Endothelial cell of umbilical vein (primary cell): ENCODE data around the gene RIN2. TPM values are rescaled to one million over a fixed set of nuclear protein-coding genes. Genes with fewer than 3 reads are reported as not detected.

ENCODE experiments used
- BruUV-seq: library from RNA; stranded (reverse); fragments of 400-500 nt; replicated peaks from 2 replicates; lab custom pipeline; 2021; lab: Mats Ljungman, UMichigan
- CTCF ChIA-PET: fragments of 300-600, 350-600 bp; sonication (Branson Sonifier 250); formaldehyde crosslinking; loops from one replicate; lab custom pipeline; 2021; ENCODE audit warnings: antibody characterized with exemption, inconsistent platforms; lab: Charles Lee
- POLR2A ChIA-PET: fragments of 300-600, 350-600 bp; sonication (Branson Sonifier 250); formaldehyde crosslinking; loops from one replicate; lab custom pipeline; 2021; ENCODE audit warnings: antibody characterized with exemption, inconsistent platforms; lab: Charles Lee
- DNase-seq: peaks from one replicate; pipeline ENCODE4 v3.0.0-alpha.2; 2011; ENCODE audit warnings: low read depth, low spot score
- FAIRE-seq: peaks from 2 replicates; lab custom pipeline; 2011; peaks lifted over from hg19 to GRCh38; lab: Jason Lieb, UNC
- H2AFZ ChIP-seq: 2 replicates; pipeline ENCODE4 v1.6.0; 2012; ENCODE audit warnings: low read depth, low read length, control low read depth, inconsistent platforms
- H3K27ac ChIP-seq: 2 replicates; pipeline ENCODE4 v1.5.1; 2011; ENCODE audit warnings: low read depth, mild to moderate bottlenecking, control low read depth, low read length, moderate library complexity; ENCODE audit not compliant: insufficient read depth
- H3K27me3 ChIP-seq, 2 experiments: 2 replicates each; pipeline versions ENCODE4 v1.6.0 to v1.6.1; 2011; ENCODE audit warnings: low read length in 2 of 2, mixed read lengths in 1 of 2; ENCODE audit not compliant: control insufficient read depth in 2 of 2, insufficient read depth in 2 of 2
- H3K36me3 ChIP-seq, 2 experiments: 2 replicates in 1 of 2; 3 replicates in 1 of 2; pipeline ENCODE4 v1.5.1; 2011; ENCODE audit warnings: low read length in 2 of 2, mild to moderate bottlenecking in 1 of 2, moderate library complexity in 1 of 2; ENCODE audit not compliant: control insufficient read depth in 2 of 2, insufficient read depth in 2 of 2; ENCODE audit errors: extremely low read depth in 1 of 2
- H3K4me1 ChIP-seq: 3 replicates; pipeline ENCODE4 v1.5.1; 2011; ENCODE audit warnings: mild to moderate bottlenecking, low read length; ENCODE audit not compliant: control insufficient read depth, insufficient read depth; ENCODE audit errors: extremely low read depth
- H3K4me2 ChIP-seq: 2 replicates; pipeline ENCODE4 v1.6.1; 2011; ENCODE audit warnings: low read length, control low read depth, mixed read lengths; ENCODE audit not compliant: insufficient read depth
- H3K4me3 ChIP-seq, 3 experiments: fragments of 200-600 bp in 1 of 3; sonication (generic), shearing (Covaris generic) in 1 of 3; replicated peaks in 1 of 3; 2 replicates each; pipeline ENCODE4 v1.5.1; 2011 to 2016; ENCODE audit warnings: control low read depth in 3 of 3, low read length in 3 of 3, mild to moderate bottlenecking in 2 of 3, inconsistent platforms in 1 of 3, low read depth in 1 of 3, moderate library complexity in 1 of 3; ENCODE audit not compliant: insufficient read depth in 1 of 3
- H3K79me2 ChIP-seq: 2 replicates; pipeline ENCODE4 v1.6.0; 2012; ENCODE audit warnings: low read length, inconsistent platforms; ENCODE audit not compliant: control insufficient read depth, insufficient read depth
- H3K9ac ChIP-seq: replicated peaks from 2 replicates; pipeline ENCODE3; 2011; ENCODE audit warnings: low read length, control low read depth; ENCODE audit not compliant: insufficient read depth; ENCODE audit errors: extremely low read depth
- H3K9me1 ChIP-seq: replicated peaks from 3 replicates; pipeline ENCODE4 v1.6.0; 2011; ENCODE audit warnings: mild to moderate bottlenecking, low read length; ENCODE audit not compliant: control insufficient read depth, insufficient read depth; ENCODE audit errors: extremely low read depth
- H3K9me3 ChIP-seq: replicated peaks from 2 replicates; pipeline ENCODE4 v1.5.1; 2012; ENCODE audit warnings: low read length, inconsistent platforms; ENCODE audit not compliant: control insufficient read depth, insufficient read depth
- H4K20me1 ChIP-seq: replicated peaks from 2 replicates; pipeline ENCODE3; 2011; ENCODE audit warnings: mild to moderate bottlenecking, low read length; ENCODE audit not compliant: control insufficient read depth, insufficient read depth; ENCODE audit errors: extremely low read depth
- CTCF ChIP-seq, 2 donors: IDR thresholded peaks; 1 replicate in 1 of 2; 2 replicates in 1 of 2; pipeline ENCODE4 v1.5.1; 2011; ENCODE audit warnings: low read length in 2 of 2, mild to moderate bottlenecking in 2 of 2, moderate library complexity in 2 of 2, control low read depth in 1 of 2, inconsistent platforms in 1 of 2, low read depth in 1 of 2; ENCODE audit not compliant: insufficient read depth in 1 of 2; ENCODE audit errors: extremely low read depth in 1 of 2
- EZH2 ChIP-seq: IDR thresholded peaks from 2 replicates; pipeline ENCODE4 v1.6.1; 2012; ENCODE audit warnings: borderline replicate concordance, low read depth, mild to moderate bottlenecking, moderate library complexity, low read length, inconsistent platforms; ENCODE audit not compliant: severe bottlenecking
- FOS ChIP-seq: IDR thresholded peaks from 2 replicates; pipeline ENCODE4 v1.6.1; 2011; ENCODE audit warnings: mild to moderate bottlenecking, low read length, moderate library complexity, borderline replicate concordance; ENCODE audit not compliant: insufficient read depth
- GATA2 ChIP-seq: IDR thresholded peaks from 2 replicates; pipeline ENCODE4 v1.7.0; 2011; ENCODE audit warnings: low read depth, mild to moderate bottlenecking, moderate library complexity, mixed read lengths, low read length; ENCODE audit not compliant: insufficient read length, insufficient read depth
- JUN ChIP-seq: IDR thresholded peaks from 2 replicates; pipeline ENCODE4 v1.6.1; 2011; ENCODE audit warnings: borderline replicate concordance, low read depth; ENCODE audit not compliant: insufficient read length, insufficient read depth
- MYC ChIP-seq: IDR thresholded peaks from one replicate; pipeline ENCODE4 v1.6.1; 2011; ENCODE audit warnings: mild to moderate bottlenecking, low read depth, low read length
- POLR2A ChIP-seq: IDR thresholded peaks from 2 replicates; pipeline ENCODE4 v1.6.1; 2012; ENCODE audit warnings: low read depth, mild to moderate bottlenecking, control low read depth, low read length
- POLR2AphosphoS5 ChIP-seq: IDR thresholded peaks from 2 replicates; pipeline ENCODE4 v1.6.1; 2012; ENCODE audit warnings: low read depth, mild to moderate bottlenecking, control low read depth, low read length, moderate library complexity; ENCODE audit not compliant: insufficient read depth
- dilution Hi-C: fragments of 300-500 bp; cut with MboI; formaldehyde crosslinking; loops from one replicate; pipeline ENCODE4 v1.15.0; 2019; ENCODE audit warnings: low sequenced_read_pairs; ENCODE audit not compliant: extremely low pct_ligation_motif_present
- intact Hi-C: fragments of 100-400 bp; cut with micrococcal nuclease; formaldehyde crosslinking; loops from one replicate; pipeline ENCODE4 v1.10.0; 2022
- polyA plus RNA-seq, 4 experiments: library from polyadenylated mRNA; depleted of rRNA in 3 of 4; stranded (reverse) in 3 of 4; unstranded in 1 of 4; fragments of >200 nt; gene quantifications; 2 replicates each; pipeline versions ENCODE4 v1.2.1 to v1.2.3, GENCODE V29; 2011 to 2012; ENCODE audit warnings: missing spikeins in 1 of 4
- total RNA-seq: library from RNA; stranded (reverse); gene quantifications from 2 replicates; pipeline ENCODE4 v1.2.3, GENCODE V29; 2021
- TF ChIP-seq, protein P1 (sequence below): IDR thresholded peaks from 2 replicates; pipeline ENCODE4 v1.6.1; 2011; ENCODE audit not compliant: insufficient read depth, insufficient read length

The RIN2 gene
- total and polyA plus RNA-seq, 2 donors (not counting 3 experiments of a cell fraction or from before 2014, with no cell fraction given) = 22.6 to 119 TPM

- Histone ChIP-seq H3K4me2 (no peak overlapping the region), H3K9me3 (no peaks in the 10 kb centered on the region), H3K36me3 (no peaks in the 10 kb centered on the region), H3K79me2 (no peaks in the 10 kb centered on the region), H2AFZ (no peak overlapping the region), H3K9ac (no peak overlapping the region), H3K27me3 (peaks cover 8 to 18% of the 10 kb centered on the region in 2 experiments), H4K20me1 (no peaks in the 10 kb centered on the region), H3K27ac (no peak overlapping the region), H3K4me3 (no peak overlapping the region), H3K4me1 (no peaks in the 10 kb centered on the region), H3K9me1 (no peaks in the 10 kb centered on the region)
- CTCF ChIA-PET = no interaction called here
- intact Hi-C loops = no loop called here
- no peak for DNase-seq
- POLR2A ChIA-PET = no interaction called here
- dilution Hi-C loops = no loop called here
- no peak for FAIRE-seq
- BruUV-seq = no TSS peak
- no peak for TF ChIP-seq MYC
- no peak for TF ChIP-seq POLR2A
- TF ChIP-seq, protein P1, sequence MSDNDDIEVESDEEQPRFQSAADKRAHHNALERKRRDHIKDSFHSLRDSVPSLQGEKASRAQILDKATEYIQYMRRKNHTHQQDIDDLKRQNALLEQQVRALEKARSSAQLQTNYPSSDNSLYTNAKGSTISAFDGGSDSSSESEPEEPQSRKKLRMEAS = no peak
- no peak for TF ChIP-seq POLR2AphosphoS5
- no peak for TF ChIP-seq GATA2
- TF ChIP-seq FOS = no peak
- no peak for TF ChIP-seq EZH2
- no peak for TF ChIP-seq CTCF (IDR thresholded peaks at IDR 0.05; ENCODE audit: extremely low read depth in 1 of 2, insufficient read depth in 1 of 2, low read depth in 1 of 2, low read length in 2 of 2)
- no peak for TF ChIP-seq JUN
Observed at GRCh38 chr20:19743640-19743995, 14.4 kb upstream of the RIN2 start.
